ENCODE measurements around the gene NMS.

DNA sequence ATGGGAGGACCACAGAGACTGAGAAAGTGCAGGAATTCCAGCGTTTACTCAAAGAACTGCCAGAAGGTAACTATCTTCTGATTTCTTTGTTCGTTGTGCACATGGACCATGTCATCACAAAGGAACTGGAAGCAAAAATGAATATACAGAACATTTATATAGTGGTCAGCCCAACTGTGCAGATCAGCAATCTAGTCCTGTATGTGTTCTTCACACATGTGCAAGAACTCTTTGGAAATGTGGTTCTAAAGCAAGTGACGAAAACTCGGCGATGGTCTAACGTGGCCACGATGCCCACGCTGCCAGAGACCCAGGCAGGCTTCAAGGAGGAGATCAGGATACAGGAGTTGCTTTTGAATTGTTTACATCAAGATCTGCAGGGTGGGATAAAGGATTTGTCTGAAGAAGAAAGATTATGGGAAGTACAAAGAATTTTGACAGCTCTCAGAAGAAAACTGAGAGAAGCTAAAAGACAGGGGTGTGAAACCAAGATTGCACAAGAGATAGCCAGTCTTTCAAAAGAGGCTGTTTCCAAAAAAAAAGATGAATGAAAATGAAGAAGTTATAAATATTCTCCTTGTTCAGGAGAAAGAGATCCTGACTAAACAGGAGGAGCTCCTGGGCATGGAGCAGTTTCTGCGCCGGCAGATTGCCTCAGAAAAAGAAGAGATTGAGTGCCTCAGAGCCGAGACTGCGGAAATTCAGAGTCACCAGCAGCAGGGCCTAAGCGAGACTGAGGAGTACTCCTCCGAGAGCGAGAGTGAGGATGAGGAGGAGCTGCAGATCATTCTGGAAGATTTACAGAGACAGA is 44.5 kb upstream of the NMS start:
- TF ChIP-seq, protein P1, sequence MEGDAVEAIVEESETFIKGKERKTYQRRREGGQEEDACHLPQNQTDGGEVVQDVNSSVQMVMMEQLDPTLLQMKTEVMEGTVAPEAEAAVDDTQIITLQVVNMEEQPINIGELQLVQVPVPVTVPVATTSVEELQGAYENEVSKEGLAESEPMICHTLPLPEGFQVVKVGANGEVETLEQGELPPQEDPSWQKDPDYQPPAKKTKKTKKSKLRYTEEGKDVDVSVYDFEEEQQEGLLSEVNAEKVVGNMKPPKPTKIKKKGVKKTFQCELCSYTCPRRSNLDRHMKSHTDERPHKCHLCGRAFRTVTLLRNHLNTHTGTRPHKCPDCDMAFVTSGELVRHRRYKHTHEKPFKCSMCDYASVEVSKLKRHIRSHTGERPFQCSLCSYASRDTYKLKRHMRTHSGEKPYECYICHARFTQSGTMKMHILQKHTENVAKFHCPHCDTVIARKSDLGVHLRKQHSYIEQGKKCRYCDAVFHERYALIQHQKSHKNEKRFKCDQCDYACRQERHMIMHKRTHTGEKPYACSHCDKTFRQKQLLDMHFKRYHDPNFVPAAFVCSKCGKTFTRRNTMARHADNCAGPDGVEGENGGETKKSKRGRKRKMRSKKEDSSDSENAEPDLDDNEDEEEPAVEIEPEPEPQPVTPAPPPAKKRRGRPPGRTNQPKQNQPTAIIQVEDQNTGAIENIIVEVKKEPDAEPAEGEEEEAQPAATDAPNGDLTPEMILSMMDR (IDR thresholded peaks at IDR 0.05; ENCODE audit: low read length), result no peak
- TF ChIP-seq EZH2 (IDR thresholded peaks at IDR 0.05; ENCODE audit: borderline replicate concordance, low read length), result no peak
